Measurements from ENCODE around the gene RXRA. TPM values are rescaled to one million over a fixed set of nuclear protein-coding genes. Genes with fewer than 3 reads are reported as not detected.

RXRA gene
- polyA plus RNA-seq, 1 donor from 2014 or later = 2.7 TPM

- Histone ChIP-seq H3K4me3 (ENCODE audit: low read length) (no peak overlapping the region), H4K20me1 (ENCODE audit: insufficient read depth) (no peaks in the 10 kb centered on the region), H3K9ac (ENCODE audit: low read length) (no peak overlapping the region)
Measured at GRCh38 chr9:134432471-134432870, 106.2 kb downstream of the RXRA start.

DNA sequence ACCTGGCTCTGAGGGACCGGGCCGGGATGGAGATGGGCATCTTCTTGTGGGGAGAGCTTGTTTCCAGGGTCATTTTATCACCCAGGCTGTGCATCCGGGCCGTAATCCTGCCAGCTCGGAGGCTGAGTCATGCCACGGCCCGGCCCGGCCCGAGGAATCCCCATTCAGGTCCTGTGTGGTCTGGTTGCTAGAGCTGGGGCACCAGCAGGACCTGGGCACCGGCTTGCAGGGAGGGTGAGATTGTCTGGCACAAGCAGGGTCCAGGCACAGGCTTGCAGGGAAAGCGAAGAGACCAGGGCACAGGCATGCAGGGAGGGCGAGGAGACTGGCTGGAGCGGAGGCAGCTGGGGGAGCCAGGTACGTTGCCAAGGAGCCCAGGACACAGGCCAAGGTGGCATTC is 106.8 kb downstream of the RXRA start:
- H3K9ac ChIP-seq (ENCODE audit: low read length) = no peak overlapping the region
- H3K9me2 ChIP-seq (ENCODE audit: insufficient read depth, low read length) = no peaks in the 10 kb centered on the region
- H3K27ac ChIP-seq (ENCODE audit: low read length) = no peak overlapping the region
- H2AFZ ChIP-seq (ENCODE audit: low read depth, low read length) = no peak overlapping the region
- no peaks in the 10 kb centered on the region for H3K9me3 ChIP-seq (ENCODE audit: low read length)
- H3K36me3 ChIP-seq (ENCODE audit: insufficient read depth, low read length) = no peaks in the 10 kb centered on the region
- no peak overlapping the region for H3K4me3 ChIP-seq (ENCODE audit: low read length)
- no peak for TF ChIP-seq MXI1 (conservative IDR thresholded peaks at IDR 0.05; ENCODE audit: poor library complexity, severe bottlenecking)
- TF ChIP-seq, protein P1, sequence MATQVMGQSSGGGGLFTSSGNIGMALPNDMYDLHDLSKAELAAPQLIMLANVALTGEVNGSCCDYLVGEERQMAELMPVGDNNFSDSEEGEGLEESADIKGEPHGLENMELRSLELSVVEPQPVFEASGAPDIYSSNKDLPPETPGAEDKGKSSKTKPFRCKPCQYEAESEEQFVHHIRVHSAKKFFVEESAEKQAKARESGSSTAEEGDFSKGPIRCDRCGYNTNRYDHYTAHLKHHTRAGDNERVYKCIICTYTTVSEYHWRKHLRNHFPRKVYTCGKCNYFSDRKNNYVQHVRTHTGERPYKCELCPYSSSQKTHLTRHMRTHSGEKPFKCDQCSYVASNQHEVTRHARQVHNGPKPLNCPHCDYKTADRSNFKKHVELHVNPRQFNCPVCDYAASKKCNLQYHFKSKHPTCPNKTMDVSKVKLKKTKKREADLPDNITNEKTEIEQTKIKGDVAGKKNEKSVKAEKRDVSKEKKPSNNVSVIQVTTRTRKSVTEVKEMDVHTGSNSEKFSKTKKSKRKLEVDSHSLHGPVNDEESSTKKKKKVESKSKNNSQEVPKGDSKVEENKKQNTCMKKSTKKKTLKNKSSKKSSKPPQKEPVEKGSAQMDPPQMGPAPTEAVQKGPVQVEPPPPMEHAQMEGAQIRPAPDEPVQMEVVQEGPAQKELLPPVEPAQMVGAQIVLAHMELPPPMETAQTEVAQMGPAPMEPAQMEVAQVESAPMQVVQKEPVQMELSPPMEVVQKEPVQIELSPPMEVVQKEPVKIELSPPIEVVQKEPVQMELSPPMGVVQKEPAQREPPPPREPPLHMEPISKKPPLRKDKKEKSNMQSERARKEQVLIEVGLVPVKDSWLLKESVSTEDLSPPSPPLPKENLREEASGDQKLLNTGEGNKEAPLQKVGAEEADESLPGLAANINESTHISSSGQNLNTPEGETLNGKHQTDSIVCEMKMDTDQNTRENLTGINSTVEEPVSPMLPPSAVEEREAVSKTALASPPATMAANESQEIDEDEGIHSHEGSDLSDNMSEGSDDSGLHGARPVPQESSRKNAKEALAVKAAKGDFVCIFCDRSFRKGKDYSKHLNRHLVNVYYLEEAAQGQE (IDR thresholded peaks at IDR 0.05; ENCODE audit: borderline replicate concordance) = no peak
- no peak for TF ChIP-seq EZH2 (IDR thresholded peaks at IDR 0.05; ENCODE audit: borderline replicate concordance, insufficient read depth, low read length, poor library complexity, severe bottlenecking)
- TF ChIP-seq EP300 (conservative IDR thresholded peaks at IDR 0.05; ENCODE audit: poor library complexity, severe bottlenecking) = no peak
- TF ChIP-seq CTCF (IDR thresholded peaks at IDR 0.05; ENCODE audit: poor library complexity, severe bottlenecking) = no peak
- TF ChIP-seq SMC3 (conservative IDR thresholded peaks at IDR 0.05; ENCODE audit: poor library complexity) = no peak
- TF ChIP-seq TAF1 (IDR thresholded peaks at IDR 0.05; ENCODE audit: low read depth) = no peak
- no peak for TF ChIP-seq RAD21 (conservative IDR thresholded peaks at IDR 0.05)
- TF ChIP-seq POLR2AphosphoS5 (IDR thresholded peaks at IDR 0.05) = no peak
- no peaks in the 10 kb centered on the region for H3K79me2 ChIP-seq (replicated peaks; ENCODE audit: insufficient read depth, low read length)
- no peak overlapping the region for H3K4me2 ChIP-seq (ENCODE audit: low read length)
- no peaks in the 10 kb centered on the region for H3K27me3 ChIP-seq (ENCODE audit: insufficient read depth, low read depth, low read length)
- H4K20me1 ChIP-seq (ENCODE audit: insufficient read depth) = no peaks in the 10 kb centered on the region
- no peaks in the 10 kb centered on the region for H3F3A ChIP-seq (ENCODE audit: insufficient read depth, low read length, poor library complexity, severe bottlenecking)

More at GRCh38 chr9:134432471-134432870, 106.2 kb downstream of the RXRA start:
- no peak overlapping the region for H2AFZ ChIP-seq (ENCODE audit: low read depth, low read length)
- no peaks in the 10 kb centered on the region for H3K9me2 ChIP-seq (ENCODE audit: insufficient read depth, low read length)
- no peaks in the 10 kb centered on the region for H3K79me2 ChIP-seq (replicated peaks; ENCODE audit: insufficient read depth, low read length)
- no peaks in the 10 kb centered on the region for H3K36me3 ChIP-seq (ENCODE audit: insufficient read depth, low read length)
- H3F3A ChIP-seq (ENCODE audit: insufficient read depth, low read length, poor library complexity, severe bottlenecking) = no peaks in the 10 kb centered on the region
- TF ChIP-seq, protein P1 (IDR thresholded peaks at IDR 0.05; ENCODE audit: borderline replicate concordance) = no peak
- TF ChIP-seq CTCF (IDR thresholded peaks at IDR 0.05; ENCODE audit: poor library complexity, severe bottlenecking) (no peak), TAF1 (IDR thresholded peaks at IDR 0.05; ENCODE audit: low read depth) (no peak), POLR2AphosphoS5 (IDR thresholded peaks at IDR 0.05) (no peak), SMC3 (conservative IDR thresholded peaks at IDR 0.05; ENCODE audit: poor library complexity) (no peak), EZH2 (IDR thresholded peaks at IDR 0.05; ENCODE audit: borderline replicate concordance, insufficient read depth, low read length, poor library complexity, severe bottlenecking) (no peak), MXI1 (conservative IDR thresholded peaks at IDR 0.05; ENCODE audit: poor library complexity, severe bottlenecking) (no peak)
- no peaks in the 10 kb centered on the region for H3K9me3 ChIP-seq (ENCODE audit: low read length)
- no peaks in the 10 kb centered on the region for H3K27me3 ChIP-seq (ENCODE audit: insufficient read depth, low read depth, low read length)
- no peak overlapping the region for H3K27ac ChIP-seq (ENCODE audit: low read length)
- no peak overlapping the region for H3K4me2 ChIP-seq (ENCODE audit: low read length)
